ENCODE data around the gene G6PC1.
"Not testable (repeated sequence)": the region's sequence is repeated elsewhere in the genome, so short reads cannot be mapped to it uniquely, and the experiment has no call there.

G6PC1 gene

GRCh38 chr17:42873932-42874695, 26.5 kb upstream of the G6PC1 start:
- DNase-seq = not testable (repeated sequence)

GRCh38 chr17:42877037-42877436, 23.6 kb upstream of the G6PC1 start:
- no peak for DNase-seq

- DNase-seq = no peak
Measured at GRCh38 chr17:42878123-42878880, 22.3 kb upstream of the G6PC1 start.

- DNase-seq = no peak
Measured at GRCh38 chr17:42878924-42879595, 21.5 kb upstream of the G6PC1 start.

- DNase-seq = no peak
Measured at GRCh38 chr17:42879596-42879985, 21.0 kb upstream of the G6PC1 start.

- no peak for DNase-seq
Measured at GRCh38 chr17:42880776-42881310, 19.8 kb upstream of the G6PC1 start.

GRCh38 chr17:42881706-42882105, 18.9 kb upstream of the G6PC1 start:
- not testable (repeated sequence) for DNase-seq

- DNase-seq = no peak
Measured at GRCh38 chr17:42882166-42882565, 18.4 kb upstream of the G6PC1 start.

- no peak for DNase-seq
Measured at GRCh38 chr17:42883802-42884558, 16.6 kb upstream of the G6PC1 start.

- DNase-seq = not testable (repeated sequence)
Measured at GRCh38 chr17:42885806-42886205, 14.8 kb upstream of the G6PC1 start.

- DNase-seq = no peak
Measured at GRCh38 chr17:42886283-42887176, 14.1 kb upstream of the G6PC1 start.

- no peak for DNase-seq
Measured at GRCh38 chr17:42889809-42890208, 10.8 kb upstream of the G6PC1 start.

GRCh38 chr17:42891539-42892152, 9.0 kb upstream of the G6PC1 start:
- no peak for DNase-seq

- DNase-seq = no peak
Measured at GRCh38 chr17:42893359-42893758, 7.2 kb upstream of the G6PC1 start.

- no peak for DNase-seq
Measured at GRCh38 chr17:42894283-42895184, 6.1 kb upstream of the G6PC1 start.

- DNase-seq = no peak
Measured at GRCh38 chr17:42895185-42895555, 5.4 kb upstream of the G6PC1 start.

- DNase-seq = no peak
Measured at GRCh38 chr17:42898147-42898811, 2.3 kb upstream of the G6PC1 start.

GRCh38 chr17:42899981-42900380, 618 bp upstream of the G6PC1 start:
- not testable (repeated sequence) for DNase-seq

- no peak for DNase-seq
Measured at GRCh38 chr17:42901535-42902229, 1.1 kb downstream of the G6PC1 start.
